Measurements from ENCODE around the gene CYLC1. TPM values are rescaled to one million over a fixed set of nuclear protein-coding genes. Genes with fewer than 3 reads are reported as not detected.

CYLC1 gene
- total RNA-seq: not detected in 2 replicates
- long read RNA-seq: 0 reads

DNA sequence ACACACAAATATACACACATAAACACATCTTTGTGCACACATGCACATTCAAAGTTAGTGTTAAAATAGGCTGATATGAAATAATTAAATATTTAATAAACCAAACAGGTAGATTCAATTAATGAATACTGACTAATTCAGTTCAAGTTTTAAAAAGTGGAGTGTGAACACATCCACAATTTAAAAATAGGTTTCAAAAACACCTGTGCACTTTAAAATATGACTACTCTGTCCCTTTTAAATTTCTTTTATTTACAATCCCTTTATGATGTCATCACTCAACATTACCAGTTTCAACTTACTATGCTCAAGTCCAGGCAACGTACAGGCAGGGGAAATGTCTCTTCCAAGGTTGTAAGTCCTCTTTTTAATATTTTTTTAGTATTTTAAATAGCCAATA lies at the start of gene CYLC1:
Gene CYLC1 (plus strand): TSS at position 301 of the 400 bp plus-strand sequence. CDS start 37 bp downstream, at position 338.
- H3K27me3 Mint-ChIP-seq: no peaks in the 10 kb centered on the region
- H3K27ac Mint-ChIP-seq: no peak within 1 kb of the TSS
- H3K36me3 Mint-ChIP-seq (ENCODE audit: insufficient read depth): no peaks in the 10 kb centered on the region

DNA sequence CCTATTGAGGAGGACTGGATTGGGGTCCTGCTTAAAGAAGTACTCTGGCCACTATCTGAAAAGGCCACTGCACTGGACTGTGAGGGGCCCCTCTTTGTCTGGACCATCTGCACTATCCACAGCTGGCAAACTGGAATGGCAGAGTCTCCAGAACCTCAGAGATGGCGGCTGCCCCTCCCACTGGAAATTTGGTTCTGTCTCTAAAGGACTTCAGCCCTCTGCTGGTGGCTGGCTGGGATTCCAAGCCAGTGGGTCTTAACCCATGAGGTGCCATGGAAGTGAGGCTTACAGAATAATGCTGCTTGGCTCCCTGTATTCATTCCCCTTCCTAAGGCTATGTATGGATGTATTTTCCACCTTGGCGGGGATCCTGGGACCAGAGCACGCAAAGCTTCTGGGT lies 41.6 kb upstream of the CYLC1 start:
- H3K36me3 Mint-ChIP-seq (ENCODE audit: insufficient read depth): peaks cover 7% of the 10 kb centered on the region
- no peaks in the 10 kb centered on the region for H3K27me3 Mint-ChIP-seq
- TF ChIP-seq, protein P1, sequence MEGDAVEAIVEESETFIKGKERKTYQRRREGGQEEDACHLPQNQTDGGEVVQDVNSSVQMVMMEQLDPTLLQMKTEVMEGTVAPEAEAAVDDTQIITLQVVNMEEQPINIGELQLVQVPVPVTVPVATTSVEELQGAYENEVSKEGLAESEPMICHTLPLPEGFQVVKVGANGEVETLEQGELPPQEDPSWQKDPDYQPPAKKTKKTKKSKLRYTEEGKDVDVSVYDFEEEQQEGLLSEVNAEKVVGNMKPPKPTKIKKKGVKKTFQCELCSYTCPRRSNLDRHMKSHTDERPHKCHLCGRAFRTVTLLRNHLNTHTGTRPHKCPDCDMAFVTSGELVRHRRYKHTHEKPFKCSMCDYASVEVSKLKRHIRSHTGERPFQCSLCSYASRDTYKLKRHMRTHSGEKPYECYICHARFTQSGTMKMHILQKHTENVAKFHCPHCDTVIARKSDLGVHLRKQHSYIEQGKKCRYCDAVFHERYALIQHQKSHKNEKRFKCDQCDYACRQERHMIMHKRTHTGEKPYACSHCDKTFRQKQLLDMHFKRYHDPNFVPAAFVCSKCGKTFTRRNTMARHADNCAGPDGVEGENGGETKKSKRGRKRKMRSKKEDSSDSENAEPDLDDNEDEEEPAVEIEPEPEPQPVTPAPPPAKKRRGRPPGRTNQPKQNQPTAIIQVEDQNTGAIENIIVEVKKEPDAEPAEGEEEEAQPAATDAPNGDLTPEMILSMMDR (IDR thresholded peaks at IDR 0.05; ENCODE audit: unreplicated experiment): no peak
- no peak for DNase-seq (ENCODE audit: low spot score, unreplicated experiment)
- no peaks in the 10 kb centered on the region for H3K4me1 Mint-ChIP-seq (ENCODE audit: low read depth)
- H3K9me3 Mint-ChIP-seq (ENCODE audit: low read depth): peaks cover 60% of the 10 kb centered on the region
- H3K4me3 Mint-ChIP-seq (ENCODE audit: low read depth): no peak overlapping the region
- H3K27ac Mint-ChIP-seq: no peak overlapping the region

More for the DNA sequence above, at the start of gene CYLC1:
- Mint-ChIP-seq H3K4me1 (ENCODE audit: low read depth) (no peaks in the 10 kb centered on the region), H3K9me3 (ENCODE audit: low read depth) (peaks cover 27% of the 10 kb centered on the region), H3K4me3 (ENCODE audit: low read depth) (no peak within 1 kb of the TSS)
- no peak for DNase-seq (ENCODE audit: low spot score, unreplicated experiment)
- TF ChIP-seq, protein P1 (IDR thresholded peaks at IDR 0.05; ENCODE audit: unreplicated experiment): no peak

GRCh38 chrX:83829874-83830273 lies 31.1 kb upstream of the CYLC1 start:
- peaks cover 43% of the 10 kb centered on the region for H3K9me3 Mint-ChIP-seq (ENCODE audit: low read depth)
- H3K4me3 Mint-ChIP-seq (ENCODE audit: low read depth): no peak overlapping the region
- H3K27ac Mint-ChIP-seq: no peak overlapping the region
- H3K27me3 Mint-ChIP-seq: no peaks in the 10 kb centered on the region
- TF ChIP-seq, protein P1 (IDR thresholded peaks at IDR 0.05; ENCODE audit: unreplicated experiment): no peak
- H3K36me3 Mint-ChIP-seq (ENCODE audit: insufficient read depth): peaks cover 1% of the 10 kb centered on the region
- H3K4me1 Mint-ChIP-seq (ENCODE audit: low read depth): peaks cover 7% of the 10 kb centered on the region
- DNase-seq (ENCODE audit: low spot score, unreplicated experiment): no peak

- H3K27ac Mint-ChIP-seq: no peak overlapping the region
- H3K36me3 Mint-ChIP-seq (ENCODE audit: insufficient read depth): peaks cover 1% of the 10 kb centered on the region
- peaks cover 23% of the 10 kb centered on the region for H3K9me3 Mint-ChIP-seq (ENCODE audit: low read depth)
- no peaks in the 10 kb centered on the region for H3K27me3 Mint-ChIP-seq
- H3K4me1 Mint-ChIP-seq (ENCODE audit: low read depth): peaks cover 2% of the 10 kb centered on the region
- DNase-seq (ENCODE audit: low spot score, unreplicated experiment): no peak
- no peak overlapping the region for H3K4me3 Mint-ChIP-seq (ENCODE audit: low read depth)
- TF ChIP-seq, protein P1 (IDR thresholded peaks at IDR 0.05; ENCODE audit: unreplicated experiment): peak; percentile 72
These were observed 15.5 kb upstream of the CYLC1 start for GRCh38 chrX:83845397-83845796.

DNA sequence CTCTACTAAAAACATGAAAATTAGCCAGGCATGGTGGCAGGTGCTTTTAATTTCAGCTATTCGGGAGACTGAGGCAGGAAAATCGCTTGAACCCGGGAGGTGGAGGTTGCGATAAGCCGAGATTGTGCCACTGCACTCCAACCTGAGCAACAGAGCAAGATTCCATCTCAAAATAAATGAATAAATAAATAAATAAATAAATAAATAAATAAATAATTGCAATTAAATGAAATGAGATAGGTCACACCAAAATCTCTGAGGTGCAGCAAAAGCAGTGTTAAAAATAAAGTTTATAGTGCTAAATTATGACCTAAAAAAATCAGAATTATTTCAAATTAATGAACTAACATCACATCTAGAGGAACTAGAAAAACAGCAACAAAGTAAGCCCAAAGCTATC lies 13.6 kb upstream of the CYLC1 start:
- Mint-ChIP-seq H3K27ac (no peak overlapping the region), H3K9me3 (ENCODE audit: low read depth) (peaks cover 26% of the 10 kb centered on the region), H3K27me3 (no peaks in the 10 kb centered on the region), H3K4me1 (ENCODE audit: low read depth) (peaks cover 2% of the 10 kb centered on the region), H3K36me3 (ENCODE audit: insufficient read depth) (peaks cover 1% of the 10 kb centered on the region), H3K4me3 (ENCODE audit: low read depth) (no peak overlapping the region)
- no peak for DNase-seq (ENCODE audit: low spot score, unreplicated experiment)
- TF ChIP-seq, protein P1 (IDR thresholded peaks at IDR 0.05; ENCODE audit: unreplicated experiment): no peak

Measured in progenitor cell of endocrine pancreas (in vitro differentiated cells).